ENCODE measurements around the gene DGKH.

GRCh38 chr13:42047561-42048341 is 697 bp upstream of the DGKH start:
- TF ChIP-seq CTCF (conservative IDR thresholded peaks at IDR 0.05) (no peak), EZH2 (IDR thresholded peaks at IDR 0.05; ENCODE audit: low read depth) (no peak)

All from PC-9 (cell line).